Measurements from ENCODE around the gene INCENP.

The INCENP gene

DNA sequence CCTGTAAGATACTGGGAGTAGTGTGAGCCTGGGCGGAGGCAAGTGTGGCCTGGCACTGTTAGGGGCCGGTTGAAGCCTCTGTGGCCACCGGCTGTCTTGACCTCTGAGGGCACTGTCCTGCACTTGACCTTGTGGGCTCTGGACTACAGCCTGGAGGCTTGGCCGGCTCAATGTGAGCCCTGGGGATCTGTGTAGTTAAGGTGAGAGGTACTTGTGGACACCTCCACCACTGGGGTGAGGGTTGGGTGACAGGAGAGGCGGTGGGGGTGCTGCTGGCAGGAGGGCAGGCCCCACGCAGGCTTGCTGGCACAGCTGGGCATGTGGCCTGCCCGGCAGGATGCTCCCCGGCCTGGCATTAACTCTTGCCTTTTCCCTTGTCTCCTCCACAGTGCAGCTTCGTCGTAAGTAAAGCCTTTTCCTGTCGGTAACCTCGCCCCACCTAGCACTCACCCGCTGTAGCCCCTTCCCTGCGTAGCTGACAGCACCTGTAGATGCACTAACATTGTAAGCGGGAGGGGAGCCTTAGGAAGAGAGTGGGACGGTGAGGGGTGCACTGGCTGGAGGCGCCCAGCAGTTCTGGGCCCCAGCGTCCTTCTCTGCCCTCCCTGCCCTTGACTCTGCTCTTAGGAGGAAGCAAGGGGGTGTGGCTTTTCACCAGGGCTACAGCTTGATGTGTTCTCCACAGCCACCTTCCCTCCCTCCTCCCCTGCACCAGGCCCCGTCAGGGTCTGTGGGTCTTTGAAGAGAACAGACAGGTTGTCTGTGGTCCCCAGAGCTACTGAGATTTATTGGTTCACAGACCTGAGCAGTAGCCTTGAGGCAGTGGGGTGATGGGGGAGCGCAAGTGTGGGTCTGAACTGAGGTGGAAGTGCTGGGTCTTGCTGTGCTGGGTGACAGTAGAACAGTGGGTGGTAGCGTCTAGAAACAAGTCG, 17.6 kb downstream of the INCENP start:
- peaks cover 99% of the 10 kb centered on the region for H3K36me3 ChIP-seq (ENCODE audit: insufficient read depth, low read length)

GRCh38 chr11:62142043-62142375, 18.2 kb downstream of the INCENP start:
- Histone ChIP-seq H3K36me3 (ENCODE audit: insufficient read depth, low read length) (peaks cover 100% of the 10 kb centered on the region), H3K79me2 (ENCODE audit: insufficient read depth, low read length) (no peaks in the 10 kb centered on the region), H3K9ac (ENCODE audit: low read length) (no peak overlapping the region), H3K27me3 (ENCODE audit: insufficient read depth, low read length) (no peaks in the 10 kb centered on the region), H3K9me3 (ENCODE audit: low read length) (no peaks in the 10 kb centered on the region), H3K4me2 (ENCODE audit: low read length) (no peak overlapping the region), H3K4me1 (ENCODE audit: insufficient read depth, low read length, severe bottlenecking) (no peaks in the 10 kb centered on the region), H3F3A (ENCODE audit: insufficient read depth, low read length) (no peaks in the 10 kb centered on the region), H3K9me2 (ENCODE audit: low read depth, low read length) (no peaks in the 10 kb centered on the region), H2AFZ (ENCODE audit: low read length) (no peak overlapping the region), H4K20me1 (ENCODE audit: insufficient read depth, low read length) (no peaks in the 10 kb centered on the region), H3K27ac (ENCODE audit: low read depth, low read length, poor library complexity, severe bottlenecking) (no peak overlapping the region), H3K4me3 (ENCODE audit: low read depth, low read length, poor library complexity, severe bottlenecking) (no peak overlapping the region)
- TF ChIP-seq EZH2 (IDR thresholded peaks at IDR 0.05; ENCODE audit: borderline replicate concordance, low read length) = no peak
- TF ChIP-seq, protein P1, sequence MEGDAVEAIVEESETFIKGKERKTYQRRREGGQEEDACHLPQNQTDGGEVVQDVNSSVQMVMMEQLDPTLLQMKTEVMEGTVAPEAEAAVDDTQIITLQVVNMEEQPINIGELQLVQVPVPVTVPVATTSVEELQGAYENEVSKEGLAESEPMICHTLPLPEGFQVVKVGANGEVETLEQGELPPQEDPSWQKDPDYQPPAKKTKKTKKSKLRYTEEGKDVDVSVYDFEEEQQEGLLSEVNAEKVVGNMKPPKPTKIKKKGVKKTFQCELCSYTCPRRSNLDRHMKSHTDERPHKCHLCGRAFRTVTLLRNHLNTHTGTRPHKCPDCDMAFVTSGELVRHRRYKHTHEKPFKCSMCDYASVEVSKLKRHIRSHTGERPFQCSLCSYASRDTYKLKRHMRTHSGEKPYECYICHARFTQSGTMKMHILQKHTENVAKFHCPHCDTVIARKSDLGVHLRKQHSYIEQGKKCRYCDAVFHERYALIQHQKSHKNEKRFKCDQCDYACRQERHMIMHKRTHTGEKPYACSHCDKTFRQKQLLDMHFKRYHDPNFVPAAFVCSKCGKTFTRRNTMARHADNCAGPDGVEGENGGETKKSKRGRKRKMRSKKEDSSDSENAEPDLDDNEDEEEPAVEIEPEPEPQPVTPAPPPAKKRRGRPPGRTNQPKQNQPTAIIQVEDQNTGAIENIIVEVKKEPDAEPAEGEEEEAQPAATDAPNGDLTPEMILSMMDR (IDR thresholded peaks at IDR 0.05; ENCODE audit: low read length) = no peak

More for the DNA sequence above, 17.6 kb downstream of the INCENP start:
- TF ChIP-seq EZH2 (IDR thresholded peaks at IDR 0.05; ENCODE audit: borderline replicate concordance, low read length) = no peak
- TF ChIP-seq, protein P1 (IDR thresholded peaks at IDR 0.05; ENCODE audit: low read length) = no peak
- no peak overlapping the region for H3K4me2 ChIP-seq (ENCODE audit: low read length)
- H3K9me2 ChIP-seq (ENCODE audit: low read depth, low read length) = no peaks in the 10 kb centered on the region
- no peak overlapping the region for H2AFZ ChIP-seq (ENCODE audit: low read length)
- no peaks in the 10 kb centered on the region for H3F3A ChIP-seq (ENCODE audit: insufficient read depth, low read length)
- no peaks in the 10 kb centered on the region for H3K79me2 ChIP-seq (ENCODE audit: insufficient read depth, low read length)
- H3K27me3 ChIP-seq (ENCODE audit: insufficient read depth, low read length) = no peaks in the 10 kb centered on the region
- no peak overlapping the region for H3K9ac ChIP-seq (ENCODE audit: low read length)
- no peaks in the 10 kb centered on the region for H3K4me1 ChIP-seq (ENCODE audit: insufficient read depth, low read length, severe bottlenecking)
- H4K20me1 ChIP-seq (ENCODE audit: insufficient read depth, low read length) = no peaks in the 10 kb centered on the region
- no peak overlapping the region for H3K27ac ChIP-seq (ENCODE audit: low read depth, low read length, poor library complexity, severe bottlenecking)
- no peaks in the 10 kb centered on the region for H3K9me3 ChIP-seq (ENCODE audit: low read length)
- no peak overlapping the region for H3K4me3 ChIP-seq (ENCODE audit: low read depth, low read length, poor library complexity, severe bottlenecking)

DNA sequence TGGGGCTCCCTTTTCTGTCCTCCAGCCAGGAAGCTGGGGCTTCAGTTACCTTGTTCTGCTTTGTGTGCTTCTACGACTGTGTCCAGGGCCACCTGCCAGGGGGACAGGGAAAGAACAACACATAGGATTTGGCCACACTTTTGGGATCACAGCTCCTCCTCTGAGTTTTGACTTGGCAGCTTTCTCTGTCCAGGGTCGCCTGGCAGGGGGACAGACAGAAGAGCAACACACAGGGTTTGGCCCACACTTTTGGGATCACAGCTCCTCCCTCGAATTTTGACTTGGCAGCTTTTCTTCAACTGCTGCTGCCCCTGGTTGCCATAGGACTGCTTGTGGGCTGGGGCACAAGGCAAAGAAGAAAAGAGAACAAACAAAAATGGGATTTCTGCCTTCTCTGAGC, 19.1 kb downstream of the INCENP start:
- Histone ChIP-seq H4K20me1 (ENCODE audit: insufficient read depth, low read length) (no peaks in the 10 kb centered on the region), H3K36me3 (ENCODE audit: insufficient read depth, low read length) (peaks cover 100% of the 10 kb centered on the region), H3K79me2 (ENCODE audit: insufficient read depth, low read length) (no peaks in the 10 kb centered on the region), H3K4me2 (ENCODE audit: low read length) (no peak overlapping the region), H3K4me1 (ENCODE audit: insufficient read depth, low read length, severe bottlenecking) (no peaks in the 10 kb centered on the region), H3K27me3 (ENCODE audit: insufficient read depth, low read length) (no peaks in the 10 kb centered on the region), H3K9me2 (ENCODE audit: low read depth, low read length) (no peaks in the 10 kb centered on the region), H3K4me3 (ENCODE audit: low read depth, low read length, poor library complexity, severe bottlenecking) (no peak overlapping the region), H3K27ac (ENCODE audit: low read depth, low read length, poor library complexity, severe bottlenecking) (no peak overlapping the region), H3K9ac (ENCODE audit: low read length) (no peak overlapping the region), H3K9me3 (ENCODE audit: low read length) (no peaks in the 10 kb centered on the region), H2AFZ (ENCODE audit: low read length) (no peak overlapping the region), H3F3A (ENCODE audit: insufficient read depth, low read length) (no peaks in the 10 kb centered on the region)
- no peak for TF ChIP-seq EZH2 (IDR thresholded peaks at IDR 0.05; ENCODE audit: borderline replicate concordance, low read length)
- TF ChIP-seq, protein P1 (IDR thresholded peaks at IDR 0.05; ENCODE audit: low read length) = no peak
